GM18526 (cell line): ENCODE results near the gene GBP4.

Experiments used
- POLR2A ChIP-seq: IDR thresholded peaks from 3 replicates; pipeline ENCODE4 v1.6.1; 2011; ENCODE audit not compliant: insufficient read length; ENCODE audit errors: extremely low read depth

The GBP4 gene

GRCh38 chr1:89198491-89199072 is at the start of gene GBP4:
TSS of gene GBP4 (minus strand) at chr1:89198942. CDS start at chr1:89198834, 108 bp downstream.
- peak; percentile 11 for TF ChIP-seq POLR2A

- no peak for TF ChIP-seq POLR2A
Measured at GRCh38 chr1:89243046-89243445, 44.3 kb upstream of the GBP4 start.

- no peak for TF ChIP-seq POLR2A
Measured at GRCh38 chr1:89221341-89221740, 22.6 kb upstream of the GBP4 start.

- TF ChIP-seq POLR2A: no peak
Measured at GRCh38 chr1:89213347-89213746, 14.6 kb upstream of the GBP4 start.

- no peak for TF ChIP-seq POLR2A
Measured at GRCh38 chr1:89211035-89211634, 12.4 kb upstream of the GBP4 start.

- no peak for TF ChIP-seq POLR2A
Measured at GRCh38 chr1:89206373-89206772, 7.6 kb upstream of the GBP4 start.

- no peak for TF ChIP-seq POLR2A
Measured at GRCh38 chr1:89203166-89203565, 4.4 kb upstream of the GBP4 start.

GRCh38 chr1:89201106-89201794 is 2.5 kb upstream of the GBP4 start:
- TF ChIP-seq POLR2A: no peak

- TF ChIP-seq POLR2A: no peak
Measured at GRCh38 chr1:89200663-89201062, 1.9 kb upstream of the GBP4 start.

- no peak for TF ChIP-seq POLR2A
Measured at GRCh38 chr1:89199525-89200031, 836 bp upstream of the GBP4 start.

GRCh38 chr1:89198081-89198480 is 661 bp downstream of the GBP4 start:
- TF ChIP-seq POLR2A: no peak

GRCh38 chr1:89195476-89195875 is 3.3 kb downstream of the GBP4 start:
- no peak for TF ChIP-seq POLR2A

GRCh38 chr1:89191314-89191713 is 7.4 kb downstream of the GBP4 start:
- no peak for TF ChIP-seq POLR2A

GRCh38 chr1:89190017-89190416 is 8.7 kb downstream of the GBP4 start:
- TF ChIP-seq POLR2A: no peak

- no peak for TF ChIP-seq POLR2A
Measured at GRCh38 chr1:89179343-89179742, 19.4 kb downstream of the GBP4 start.

GRCh38 chr1:89176971-89177370 is 21.8 kb downstream of the GBP4 start:
- TF ChIP-seq POLR2A: no peak
